MCF 10A (cell line): Measurements from ENCODE around the gene BIRC2. TPM values are rescaled to one million over a fixed set of nuclear protein-coding genes. Genes with fewer than 3 reads are reported as not detected.

Experiments used
- BruUV-seq: library from RNA; stranded (reverse); fragments of 400-500 nt; replicated peaks from 2 replicates; lab custom pipeline; 2021; lab: Mats Ljungman, UMichigan
- CTCF ChIA-PET: fragments of 300-600 bp; sonication (Branson Sonifier 250); formaldehyde crosslinking; extraction: SDS; loops from one replicate; lab custom pipeline; 2021; ENCODE audit warnings: antibody characterized with exemption, inconsistent platforms; lab: Yijun Ruan, JAX
- POLR2A ChIA-PET: fragments of 300-600, 350-650 bp; sonication (Branson Sonifier 250); formaldehyde crosslinking; extraction: SDS; loops from one replicate; lab custom pipeline; 2020; ENCODE audit warnings: antibody characterized with exemption, inconsistent platforms; lab: Yijun Ruan, JAX
- DNase-seq: peaks from one replicate; pipeline ENCODE4 v3.0.0-alpha.2; 2018; ENCODE audit not compliant: unreplicated experiment
- H3K27ac Mint-ChIP-seq: one replicate; pipeline ENCODE4 v1.8.0; 2022; ENCODE audit warnings: mild to moderate bottlenecking, low read depth, mixed read lengths; ENCODE audit not compliant: unreplicated experiment
- H3K27me3 Mint-ChIP-seq: one replicate; pipeline ENCODE4 v1.8.0; 2022; ENCODE audit warnings: mixed read lengths; ENCODE audit not compliant: insufficient read depth, unreplicated experiment
- H3K36me3 Mint-ChIP-seq: one replicate; pipeline ENCODE4 v1.8.0; 2022; ENCODE audit warnings: mild to moderate bottlenecking, moderate library complexity, mixed read lengths; ENCODE audit not compliant: insufficient read depth, unreplicated experiment
- H3K4me1 Mint-ChIP-seq: one replicate; pipeline ENCODE4 v1.8.0; 2022; ENCODE audit warnings: mixed read lengths; ENCODE audit not compliant: insufficient read depth, unreplicated experiment
- H3K4me3 Mint-ChIP-seq: one replicate; pipeline ENCODE4 v1.8.0; 2022; ENCODE audit warnings: mild to moderate bottlenecking, moderate library complexity, mixed read lengths; ENCODE audit not compliant: unreplicated experiment
- H3K9me3 Mint-ChIP-seq: one replicate; pipeline ENCODE4 v1.8.0; 2022; ENCODE audit warnings: mixed read lengths; ENCODE audit not compliant: unreplicated experiment
- CTCF ChIP-seq: fragments of 200-600 bp; IDR thresholded peaks from one replicate; pipeline ENCODE4 v1.8.0; 2022; ENCODE audit warnings: antibody characterized with exemption, mild to moderate bottlenecking; ENCODE audit not compliant: unreplicated experiment
- intact Hi-C: fragments of 100-400 bp; cut with micrococcal nuclease; formaldehyde crosslinking; loops from 2 replicates; pipeline ENCODE4 v1.14.1; 2022
- total RNA-seq: library from RNA; stranded (reverse); gene quantifications from 2 replicates; pipeline ENCODE4 v1.2.3, GENCODE V29; 2022

The BIRC2 gene
- total RNA-seq, 1 experiment from 2014 or later = 50.0 TPM

GRCh38 chr11:102399189-102399588 lies 52.2 kb downstream of the BIRC2 start:
- no peaks in the 10 kb centered on the region for H3K9me3 Mint-ChIP-seq
- BruUV-seq = no TSS peak
- CTCF ChIA-PET = interaction anchor here (2.2 to 4.3 kb wide), 4 partner anchors 9 to 267 kb away, joined by 9 to 46 read pairs (median 10); no protein-coding TSS in a partner anchor
- H3K27me3 Mint-ChIP-seq = no peaks in the 10 kb centered on the region
- intact Hi-C loops = no loop called here
- no peak overlapping the region for H3K27ac Mint-ChIP-seq
- H3K4me1 Mint-ChIP-seq = peaks cover 5% of the 10 kb centered on the region
- TF ChIP-seq CTCF = no peak
- POLR2A ChIA-PET = interaction anchor here (0.7 to 1.3 kb wide), 2 partner anchors 9 to 221 kb away, joined by 3 read pairs; no protein-coding TSS in a partner anchor
- no peak for DNase-seq
- no peak overlapping the region for H3K4me3 Mint-ChIP-seq
- peaks cover 77% of the 10 kb centered on the region for H3K36me3 Mint-ChIP-seq

- Mint-ChIP-seq H3K4me3 (no peak overlapping the region), H3K36me3 (peaks cover 78% of the 10 kb centered on the region), H3K27ac (no peak overlapping the region), H3K9me3 (no peaks in the 10 kb centered on the region), H3K27me3 (no peaks in the 10 kb centered on the region), H3K4me1 (peaks cover 5% of the 10 kb centered on the region)
- intact Hi-C loops = no loop called here
- no TSS peak for BruUV-seq
- ChIA-PET POLR2A (interaction anchor here (0.7 to 2.3 kb wide), 2 partner anchors 21 to 23 kb away, joined by 3 to 5 read pairs; no protein-coding TSS in a partner anchor), CTCF (interaction anchor here (1.4 to 4.3 kb wide), 6 partner anchors 10 to 96 kb away, joined by 4 to 46 read pairs (median 6); no protein-coding TSS in a partner anchor)
- DNase-seq = no peak
- TF ChIP-seq CTCF = no peak
Measured at GRCh38 chr11:102400603-102401002, 53.6 kb downstream of the BIRC2 start.

GRCh38 chr11:102401905-102402304 lies 54.9 kb downstream of the BIRC2 start:
- no peaks in the 10 kb centered on the region for H3K27me3 Mint-ChIP-seq
- H3K4me1 Mint-ChIP-seq = peaks cover 4% of the 10 kb centered on the region
- peaks cover 72% of the 10 kb centered on the region for H3K36me3 Mint-ChIP-seq
- no peak overlapping the region for H3K27ac Mint-ChIP-seq
- no peak for DNase-seq
- POLR2A ChIA-PET = interaction anchor here (2.3 kb wide), 1 partner anchor 22 kb away, joined by 5 read pairs; no protein-coding TSS in a partner anchor
- BruUV-seq = no TSS peak
- H3K4me3 Mint-ChIP-seq = no peak overlapping the region
- intact Hi-C loops = no loop called here
- no peaks in the 10 kb centered on the region for H3K9me3 Mint-ChIP-seq
- CTCF ChIA-PET = interaction anchor here (0.8 to 4.3 kb wide), 7 partner anchors 11 to 265 kb away, joined by 3 to 46 read pairs (median 4); no protein-coding TSS in a partner anchor
- no peak for TF ChIP-seq CTCF

GRCh38 chr11:102402548-102402947 lies 55.5 kb downstream of the BIRC2 start:
- Mint-ChIP-seq H3K4me1 (no peaks in the 10 kb centered on the region), H3K4me3 (no peak overlapping the region), H3K27me3 (no peaks in the 10 kb centered on the region), H3K27ac (no peak overlapping the region), H3K9me3 (no peaks in the 10 kb centered on the region), H3K36me3 (peaks cover 66% of the 10 kb centered on the region)
- no peak for TF ChIP-seq CTCF
- DNase-seq = no peak
- intact Hi-C loops = no loop called here
- no TSS peak for BruUV-seq
- ChIA-PET POLR2A (interaction anchor here (1.3 kb wide), 1 partner anchor 17 kb away, joined by 4 read pairs; no protein-coding TSS in a partner anchor), CTCF (interaction anchor here (0.9 to 4.3 kb wide), 4 partner anchors 12 to 264 kb away, joined by 3 to 46 read pairs (median 4); no protein-coding TSS in a partner anchor)
